Spinal cord (tissue), 10 donors: Measurements from ENCODE around the gene VEZT. TPM values are rescaled to one million over a fixed set of nuclear protein-coding genes. Genes with fewer than 3 reads are reported as not detected.

Experiments used
- DNase-seq, 6 donors: peaks; one replicate each; pipeline versions ENCODE4 v3.0.0 to v3.0.0-alpha.2; 2013 to 2015; ENCODE audit warnings: low spot score in 6 of 6, low read depth in 4 of 6
- H3K27ac ChIP-seq: one replicate; pipeline ENCODE4 v1.5.1; 2013; ENCODE audit warnings: low read depth, low read length, control low read depth
- H3K27me3 ChIP-seq: one replicate; pipeline ENCODE4 v1.6.1; 2013; ENCODE audit warnings: low read length; ENCODE audit not compliant: control insufficient read depth, insufficient read depth
- H3K36me3 ChIP-seq: one replicate; pipeline ENCODE4 v1.6.1; 2013; ENCODE audit warnings: low read length; ENCODE audit not compliant: control insufficient read depth, insufficient read depth
- H3K4me1 ChIP-seq: one replicate; pipeline ENCODE4 v1.6.1; 2013; ENCODE audit warnings: low read length; ENCODE audit not compliant: control insufficient read depth, insufficient read depth
- H3K4me3 ChIP-seq: one replicate; pipeline ENCODE4 v1.5.1; 2013; ENCODE audit warnings: low read depth, low read length, control low read depth
- H3K9me3 ChIP-seq: one replicate; pipeline ENCODE4 v1.6.1; 2013; ENCODE audit warnings: low read length; ENCODE audit not compliant: control insufficient read depth, insufficient read depth
- WGBS: methylation state at CpG from one replicate; pipeline ENCODE4 v1.1.5; 2013; ENCODE audit warnings: missing lambda C conversion rate; ENCODE audit not compliant: insufficient coverage; 5-methylcytosine and 5-hydroxymethylcytosine counted together
- polyA plus RNA-seq, 2 donors: library from polyadenylated mRNA; unstranded; fragments of 120-200 nt; gene quantifications; one replicate each; pipeline ENCODE4 v1.2.1, GENCODE V29; 2013; ENCODE audit not compliant: insufficient read length in 2 of 2
- total RNA-seq, 2 donors: library from RNA; depleted of rRNA in 1 of 2; stranded (reverse); fragments of 120-200 nt in 1 of 2; fragments of >200 nt in 1 of 2; gene quantifications; one replicate each; pipeline versions ENCODE4 v1.2.3 to v1.2.4, GENCODE V29; 2013 to 2014
- donor health status: healthy.

The VEZT gene
- total and polyA plus RNA-seq, 4 donors = 68.4 to 164 (median 102) TPM

DNA sequence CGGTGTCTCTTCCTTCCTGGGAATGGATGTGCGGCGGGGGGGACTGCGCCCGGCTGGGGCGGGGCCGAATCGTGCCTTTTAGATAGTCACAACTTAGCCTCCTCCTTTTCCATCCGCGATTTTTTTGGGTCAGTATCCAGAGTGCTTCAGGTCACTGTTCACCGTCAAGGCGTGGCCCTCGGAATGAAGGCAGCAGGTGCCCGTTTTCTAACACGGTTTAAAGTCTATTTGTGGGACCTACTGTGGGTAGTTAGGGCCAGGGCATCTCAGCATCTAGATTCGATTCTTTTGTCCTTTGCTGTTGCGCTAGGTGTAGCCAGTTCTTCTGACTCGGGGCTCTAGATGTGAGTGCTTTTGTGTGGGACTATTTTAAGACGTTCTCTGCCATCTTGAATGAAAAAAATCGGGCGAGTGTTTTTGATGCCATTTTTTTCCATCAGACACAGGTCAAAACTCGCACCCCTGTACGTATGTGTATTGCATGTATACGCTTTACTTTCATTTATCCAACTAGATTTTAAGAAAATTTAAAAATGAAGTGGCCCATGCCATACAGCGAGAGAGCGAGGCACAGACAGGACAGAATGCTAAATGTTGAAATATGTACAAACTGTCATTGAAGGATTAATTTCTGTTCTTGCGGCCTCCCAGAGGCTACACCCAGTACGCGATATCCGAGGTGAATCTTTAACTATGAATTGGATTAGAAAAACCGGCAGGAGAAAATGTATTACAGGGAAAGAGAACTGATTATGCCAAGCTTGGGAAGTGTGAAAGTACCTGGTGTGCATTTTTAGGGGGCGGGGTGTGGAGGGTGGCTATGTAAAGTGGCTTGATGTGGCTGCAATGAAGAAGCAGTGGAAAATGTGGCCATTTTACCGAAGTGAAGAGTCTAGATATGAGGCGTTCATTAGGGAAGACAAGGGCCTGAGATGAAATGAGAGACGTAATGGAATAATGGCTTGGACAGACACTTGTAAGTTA is 835 bp downstream of the VEZT start:
- no peaks in the 10 kb centered on the region for H3K4me1 ChIP-seq
- no peaks in the 10 kb centered on the region for H3K9me3 ChIP-seq
- peak overlapping the region; percentile 81 for H3K4me3 ChIP-seq
- H3K27me3 ChIP-seq = no peaks in the 10 kb centered on the region
- DNase-seq = peak in 5 of 6 donors; percentile 40 to 89 (median 78)
- no peaks in the 10 kb centered on the region for H3K36me3 ChIP-seq
- peak overlapping the region; percentile 98 for H3K27ac ChIP-seq
- WGBS = 1% methylated on average over 27 of the region's 35 CpGs

DNA sequence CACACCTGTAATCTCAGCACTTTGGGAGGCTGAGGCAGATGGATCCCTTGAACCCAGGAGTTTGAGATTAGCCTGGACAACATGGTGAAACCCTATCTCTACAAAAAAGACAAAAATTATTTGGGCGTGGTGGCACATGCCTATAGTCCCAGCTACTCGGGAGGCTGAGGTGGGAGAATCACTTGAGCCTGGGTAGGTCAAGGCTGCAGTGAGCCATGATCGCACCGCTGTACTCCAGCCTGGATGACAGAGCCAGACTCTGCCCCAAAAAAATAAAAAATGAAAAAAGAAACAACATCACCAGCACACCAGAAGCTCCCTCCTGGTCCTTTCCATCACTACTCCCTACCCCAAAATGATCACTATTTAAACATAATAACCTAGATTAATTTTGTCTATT is 2.6 kb downstream of the VEZT start:
- no peak for DNase-seq
- H3K4me1 ChIP-seq = peaks cover 3% of the 10 kb centered on the region
- no peaks in the 10 kb centered on the region for H3K27me3 ChIP-seq
- WGBS = 82% methylated on average over 2 of the region's 4 CpGs
- H3K36me3 ChIP-seq = peaks cover 12% of the 10 kb centered on the region
- no peak overlapping the region for H3K27ac ChIP-seq
- no peak overlapping the region for H3K4me3 ChIP-seq
- no peaks in the 10 kb centered on the region for H3K9me3 ChIP-seq

DNA sequence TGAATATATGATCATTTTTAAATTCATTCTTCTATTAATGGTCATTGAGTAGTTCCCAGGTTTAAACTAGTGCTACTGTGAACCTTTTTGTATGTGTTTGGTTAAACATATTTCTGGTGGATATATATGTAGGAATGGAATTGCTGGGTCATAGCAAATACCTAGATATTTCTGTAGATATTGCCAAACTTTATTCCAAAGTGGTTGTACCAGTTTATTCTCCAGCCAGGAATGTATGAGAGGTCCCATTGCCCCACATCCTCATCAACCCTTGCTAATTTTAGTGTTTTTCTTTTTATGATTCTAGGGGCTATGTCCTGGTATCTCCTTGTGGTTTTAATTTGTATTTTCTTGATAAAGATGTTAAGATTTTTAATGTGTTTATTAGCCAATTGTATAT is 3.1 kb downstream of the VEZT start:
- H3K27ac ChIP-seq = no peak overlapping the region
- peaks cover 3% of the 10 kb centered on the region for H3K4me1 ChIP-seq
- H3K36me3 ChIP-seq = peaks cover 16% of the 10 kb centered on the region
- no peaks in the 10 kb centered on the region for H3K9me3 ChIP-seq
- H3K4me3 ChIP-seq = no peak overlapping the region
- DNase-seq = no peak
- no peaks in the 10 kb centered on the region for H3K27me3 ChIP-seq

DNA sequence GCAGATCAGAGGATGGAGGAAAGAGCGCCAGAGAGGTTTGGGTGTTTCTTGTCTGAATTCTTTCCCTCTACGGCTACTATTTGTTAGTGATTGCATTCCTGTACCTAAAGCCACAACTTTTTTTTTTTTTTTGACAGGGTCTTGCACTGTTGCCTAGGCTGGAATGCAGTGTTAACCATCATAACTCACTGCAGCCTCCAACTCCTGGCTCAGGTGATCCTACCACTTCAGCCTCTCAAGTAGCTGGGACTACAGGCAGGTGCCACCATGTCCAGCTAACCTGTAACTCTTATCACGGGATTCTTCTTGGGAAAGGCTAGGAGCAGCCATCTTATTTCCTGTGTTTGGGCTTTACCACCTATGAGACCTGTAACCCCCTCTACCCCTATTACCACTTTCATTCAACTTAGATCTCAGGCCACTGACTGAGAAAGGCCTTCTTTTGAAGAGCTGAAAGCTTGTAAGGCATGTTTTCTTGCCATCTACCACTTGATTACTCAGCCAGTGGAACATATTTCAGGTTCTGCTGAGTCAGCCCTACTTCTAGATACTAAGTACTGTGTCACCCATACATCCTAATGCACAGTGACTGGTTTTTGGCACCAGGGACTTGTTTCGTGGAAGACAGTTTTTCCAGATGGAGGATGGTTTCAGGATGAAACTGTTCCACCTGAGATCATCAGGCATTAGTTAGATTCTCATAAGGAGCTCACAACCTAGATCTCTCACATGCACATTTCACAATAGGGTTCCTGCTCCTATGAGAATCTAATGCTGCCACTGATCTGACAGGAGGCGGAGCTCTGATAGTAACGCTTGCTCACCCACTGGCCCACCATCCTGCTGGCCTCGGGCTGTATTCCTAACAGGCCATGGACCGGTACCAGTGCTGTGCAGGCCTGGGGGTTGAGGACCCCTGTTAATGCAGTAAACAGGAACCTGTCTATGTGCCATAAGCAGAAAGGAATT is 6.9 kb downstream of the VEZT start:
- H3K27me3 ChIP-seq = no peaks in the 10 kb centered on the region
- H3K36me3 ChIP-seq = peaks cover 17% of the 10 kb centered on the region
- H3K9me3 ChIP-seq = no peaks in the 10 kb centered on the region
- no peak overlapping the region for H3K4me3 ChIP-seq
- 98% methylated on average over 5 of the region's 8 CpGs for WGBS
- peaks cover 3% of the 10 kb centered on the region for H3K4me1 ChIP-seq
- no peak overlapping the region for H3K27ac ChIP-seq
- no peak for DNase-seq

DNA sequence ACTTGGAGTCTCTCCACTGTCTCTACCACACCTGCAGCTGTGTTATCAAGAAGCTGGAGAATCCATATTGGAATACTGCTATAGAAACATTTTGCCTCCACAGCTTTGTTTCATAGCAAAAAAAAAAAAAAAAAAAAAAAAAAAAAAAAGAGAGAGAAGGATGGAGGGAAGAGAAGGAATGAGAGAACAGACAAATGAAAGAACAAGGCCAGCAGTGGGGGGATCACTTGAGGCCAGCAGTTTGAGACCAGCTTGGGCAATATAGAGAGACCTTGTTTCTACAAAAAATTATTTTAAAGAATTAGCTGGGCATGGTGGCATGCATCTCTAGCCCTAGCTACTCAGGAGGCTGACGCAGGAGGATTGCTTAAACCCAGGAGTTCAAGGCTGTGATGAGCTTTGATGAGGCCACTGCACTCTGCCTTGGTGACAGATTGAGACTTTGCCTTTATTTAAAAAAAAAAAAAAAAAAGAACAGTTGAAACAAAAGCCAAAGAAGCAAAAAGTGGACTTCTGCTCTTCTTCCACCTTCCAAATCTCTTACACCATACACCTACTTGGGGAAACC is 8.1 kb downstream of the VEZT start:
- peaks cover 3% of the 10 kb centered on the region for H3K4me1 ChIP-seq
- no peak overlapping the region for H3K27ac ChIP-seq
- DNase-seq = no peak
- no peaks in the 10 kb centered on the region for H3K9me3 ChIP-seq
- H3K4me3 ChIP-seq = no peak overlapping the region
- 100% methylated on average over 1 of the region's 1 CpG for WGBS
- peaks cover 17% of the 10 kb centered on the region for H3K36me3 ChIP-seq
- no peaks in the 10 kb centered on the region for H3K27me3 ChIP-seq

DNA sequence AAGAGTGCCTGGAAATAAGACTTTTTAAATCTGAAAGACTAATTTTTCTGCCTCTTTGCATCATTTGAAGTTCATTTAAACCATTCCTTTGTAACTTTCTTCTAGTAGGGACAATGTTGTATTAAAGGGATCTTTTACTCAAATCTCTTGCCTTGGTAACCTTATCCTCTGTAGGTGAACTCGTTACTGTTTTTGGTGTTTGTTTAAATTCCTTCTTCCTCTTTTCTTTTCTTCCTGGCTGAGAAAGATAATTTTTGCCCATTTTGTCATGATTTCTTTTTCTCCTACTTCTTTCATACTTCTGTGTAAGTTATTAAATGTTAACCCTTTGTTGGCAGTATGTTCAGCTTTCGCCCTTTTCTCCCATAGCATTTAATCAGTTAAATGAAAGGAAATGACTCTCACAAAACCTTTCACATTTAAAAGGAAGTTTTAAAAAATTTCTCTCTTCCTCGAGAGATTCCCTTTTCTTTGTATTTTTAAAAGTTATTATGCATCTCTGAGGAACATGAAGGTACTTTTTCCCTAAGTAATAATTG is 10.3 kb downstream of the VEZT start:
- H3K4me3 ChIP-seq = no peak overlapping the region
- H3K9me3 ChIP-seq = no peaks in the 10 kb centered on the region
- H3K4me1 ChIP-seq = peaks cover 3% of the 10 kb centered on the region
- H3K27me3 ChIP-seq = no peaks in the 10 kb centered on the region
- peaks cover 17% of the 10 kb centered on the region for H3K36me3 ChIP-seq
- WGBS = no CpG with 5 or more reads among the region's 3 CpGs
- H3K27ac ChIP-seq = no peak overlapping the region
- DNase-seq = no peak

DNA sequence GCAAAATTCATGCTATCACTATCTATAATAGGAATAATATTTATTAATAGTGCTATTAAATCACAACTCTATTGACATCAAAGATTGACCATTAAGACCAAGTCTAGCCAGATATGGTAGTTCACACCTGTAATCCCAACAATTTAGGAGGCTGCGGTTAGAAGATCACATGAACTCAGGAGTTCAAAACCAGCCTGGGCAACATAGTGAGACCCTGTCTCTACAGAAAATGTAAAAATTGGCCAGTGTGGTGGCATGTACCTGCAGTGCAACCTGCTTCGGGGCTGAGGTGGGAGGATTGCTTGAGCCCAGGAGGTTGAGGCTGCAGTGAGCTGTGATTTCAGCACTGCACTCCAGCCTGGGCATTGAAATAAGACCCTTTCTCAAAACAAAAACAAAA is 11.0 kb downstream of the VEZT start:
- Histone ChIP-seq H3K9me3 (no peaks in the 10 kb centered on the region), H3K36me3 (peaks cover 17% of the 10 kb centered on the region), H3K27me3 (no peaks in the 10 kb centered on the region), H3K4me1 (peaks cover 3% of the 10 kb centered on the region), H3K27ac (no peak overlapping the region), H3K4me3 (no peak overlapping the region)
- WGBS = 100% methylated on average over 1 of the region's 2 CpGs
- no peak for DNase-seq

DNA sequence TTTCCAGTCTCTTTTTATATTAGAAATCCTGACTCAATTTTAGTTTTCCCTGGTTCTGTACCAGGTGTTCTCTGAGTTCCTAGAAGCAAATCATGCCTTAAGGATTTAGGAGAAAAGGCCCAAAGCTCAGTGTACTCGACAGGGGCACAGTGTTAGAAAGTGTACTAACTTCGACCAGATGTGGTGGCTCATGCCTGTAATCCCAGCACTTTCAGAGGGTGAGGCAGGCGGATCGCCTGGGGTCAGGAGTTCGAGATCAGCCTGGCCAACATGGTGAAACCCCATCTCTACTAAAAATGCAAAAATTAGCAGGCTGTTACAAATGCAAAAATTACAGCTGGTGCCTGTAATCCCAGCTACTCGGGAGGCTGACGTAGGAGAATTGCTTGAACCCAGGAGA is 12.0 kb downstream of the VEZT start:
- no peaks in the 10 kb centered on the region for H3K9me3 ChIP-seq
- H3K27ac ChIP-seq = no peak overlapping the region
- H3K4me3 ChIP-seq = no peak overlapping the region
- peaks cover 14% of the 10 kb centered on the region for H3K36me3 ChIP-seq
- DNase-seq = no peak
- H3K27me3 ChIP-seq = no peaks in the 10 kb centered on the region
- H3K4me1 ChIP-seq = peaks cover 3% of the 10 kb centered on the region
- 93% methylated on average over 4 of the region's 7 CpGs for WGBS

DNA sequence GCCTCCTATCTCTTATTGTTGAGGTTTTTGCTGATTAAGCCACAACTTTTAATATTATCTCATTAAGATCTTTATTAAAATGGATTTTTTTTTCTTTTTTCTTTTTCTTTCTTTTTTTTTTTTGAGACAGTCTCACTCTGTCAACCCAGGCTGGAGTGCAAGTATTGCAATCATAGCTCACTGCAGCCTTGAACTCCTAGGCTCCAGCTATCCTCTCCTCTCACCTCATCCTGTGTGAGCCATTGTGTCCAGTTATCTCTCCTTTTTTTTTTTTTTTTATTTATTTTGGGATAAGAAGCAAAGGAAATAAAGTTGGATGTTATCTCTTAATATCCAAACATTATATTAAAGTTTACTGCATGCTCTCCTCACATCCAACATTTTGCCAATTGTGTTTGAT is 12.7 kb downstream of the VEZT start:
- Histone ChIP-seq H3K27ac (no peak overlapping the region), H3K36me3 (peaks cover 8% of the 10 kb centered on the region), H3K4me3 (no peak overlapping the region), H3K4me1 (no peaks in the 10 kb centered on the region), H3K27me3 (no peaks in the 10 kb centered on the region), H3K9me3 (no peaks in the 10 kb centered on the region)
- no peak for DNase-seq
